CD4-positive, alpha-beta T cell treated with Interleukin-10 for 1 hour (primary cell): Measurements from ENCODE around the gene TLE3.

Experiments
- DNase-seq: peaks from one replicate; pipeline ENCODE4 v3.0.0-alpha.2; 2020

The TLE3 gene

DNA sequence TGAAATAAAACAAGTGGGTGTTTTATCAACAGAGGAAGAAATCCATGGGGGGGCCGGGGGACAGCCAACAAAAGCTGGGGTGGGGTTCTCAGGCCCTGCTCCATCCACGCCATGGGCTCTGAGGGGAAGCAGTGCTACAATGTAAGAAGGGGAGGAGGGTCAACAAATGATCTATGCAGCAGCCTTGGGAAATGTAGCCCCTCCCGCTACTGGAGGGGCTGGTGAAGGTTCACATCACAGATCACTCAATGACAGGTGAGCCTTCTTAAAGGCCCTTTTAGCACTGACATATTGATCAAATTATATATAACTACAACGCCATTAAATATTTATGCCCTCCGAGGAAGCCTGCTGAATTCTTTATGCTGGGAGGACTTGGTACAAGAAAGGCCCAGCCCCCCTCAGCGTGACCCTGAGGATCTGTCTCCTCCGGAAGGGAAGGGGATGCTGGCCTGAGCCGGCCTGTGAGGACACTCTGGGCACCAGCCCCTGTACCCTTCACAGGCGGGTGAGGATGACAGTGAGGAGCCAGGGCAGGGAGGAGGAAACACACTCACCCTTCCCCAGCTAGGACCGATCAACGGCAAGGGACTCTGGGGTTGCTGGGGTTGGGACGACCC, 15.3 kb downstream of the TLE3 start:
- DNase-seq, result no peak

DNA sequence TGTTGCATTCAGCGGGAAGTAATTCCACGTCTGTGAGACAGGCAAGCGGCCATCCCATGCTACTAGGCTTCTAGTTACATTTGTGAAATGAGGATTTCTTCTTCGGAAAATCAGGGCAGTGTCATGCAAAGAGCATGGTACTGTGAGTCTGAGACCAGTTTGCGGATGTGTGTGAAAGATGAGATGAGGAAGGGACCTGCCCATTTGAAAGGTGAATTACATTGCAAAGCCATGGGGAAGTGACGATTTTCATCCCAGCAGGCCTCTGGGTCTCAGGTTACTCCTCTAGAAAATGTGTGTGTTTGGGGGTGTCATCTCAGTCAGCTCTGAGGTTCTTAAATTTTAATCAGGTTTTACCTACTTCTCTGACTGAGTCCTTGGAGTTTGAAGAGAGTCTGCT, 16.1 kb downstream of the TLE3 start:
- no peak for DNase-seq

DNA sequence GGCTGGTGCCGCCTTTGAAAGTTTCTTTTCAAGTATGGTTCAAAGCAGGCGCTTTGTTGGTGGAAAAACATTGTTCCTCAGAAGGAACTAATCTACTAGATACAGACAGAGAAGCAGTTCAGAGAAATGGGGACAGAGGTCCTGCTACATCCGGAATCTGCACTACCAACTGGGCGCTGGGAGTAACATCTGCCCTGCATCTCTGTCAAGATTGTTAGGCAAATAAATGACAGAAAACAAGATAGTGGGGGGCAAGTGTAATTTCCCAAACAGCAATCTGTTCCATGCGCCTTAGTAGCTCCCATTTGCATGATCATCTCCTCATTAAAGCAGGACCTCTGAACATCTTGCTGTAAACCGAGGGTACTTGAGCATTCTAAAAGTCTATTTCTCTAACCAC, 17.4 kb downstream of the TLE3 start:
- DNase-seq, result no peak

DNA sequence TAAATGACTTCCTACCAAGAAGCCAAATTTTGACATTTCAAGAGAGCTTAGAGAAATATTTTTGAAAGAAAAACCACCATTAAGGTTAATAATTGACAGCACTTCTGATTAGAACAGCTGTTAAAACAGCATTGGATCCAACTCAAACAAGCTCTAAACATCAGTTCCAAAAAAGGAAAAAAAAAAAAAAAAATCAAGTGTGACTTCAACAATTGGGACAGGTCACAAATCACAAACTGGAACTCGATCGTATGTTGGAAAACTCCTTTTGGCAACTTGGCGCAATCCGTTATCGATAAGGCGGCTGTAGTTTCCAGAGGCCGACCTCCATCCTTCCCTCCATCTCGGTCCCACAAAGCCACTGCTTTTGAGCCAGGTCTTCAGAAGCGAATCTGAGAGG, 17.8 kb downstream of the TLE3 start:
- DNase-seq, result no peak

DNA sequence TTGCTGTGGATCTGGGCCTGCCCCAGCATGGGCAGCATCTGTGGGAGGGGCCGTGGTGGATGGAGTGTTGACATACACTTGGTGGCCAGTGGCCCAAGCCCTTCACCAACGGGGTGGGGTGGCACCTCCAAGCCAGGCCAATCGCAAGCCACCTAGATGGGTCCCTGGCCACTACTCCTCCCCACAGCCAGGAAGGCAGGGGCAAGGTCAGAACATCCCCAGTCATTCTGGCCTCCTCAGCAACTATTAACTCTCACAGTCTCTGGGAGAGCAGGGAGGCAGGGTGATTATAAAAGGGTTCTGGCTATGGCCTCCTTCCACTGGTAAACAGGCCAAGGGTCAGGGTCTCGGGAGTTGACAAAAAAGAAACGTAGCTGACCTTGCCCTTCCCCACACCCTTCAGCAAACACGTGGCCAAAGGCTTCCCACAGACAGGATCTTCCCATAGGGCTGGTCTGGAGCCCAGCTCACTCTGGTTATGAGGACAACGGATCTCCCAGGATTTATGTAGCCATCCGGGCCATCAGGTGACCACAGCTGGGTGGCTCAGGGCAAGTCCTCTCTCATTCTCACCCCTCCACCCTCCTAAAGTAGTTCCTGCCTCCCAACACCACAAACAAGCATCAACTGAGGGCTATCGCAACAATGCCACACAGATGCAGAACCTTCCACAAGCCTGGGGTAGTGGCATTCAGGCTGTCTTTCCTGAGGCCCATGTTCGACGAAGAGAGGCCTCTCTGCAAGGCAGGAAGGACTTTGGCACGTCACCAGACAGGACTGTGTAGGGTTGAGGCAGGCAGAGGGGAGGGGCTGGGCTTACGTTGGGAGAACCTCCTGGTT, 18.9 kb downstream of the TLE3 start:
- DNase-seq, result no peak

DNA sequence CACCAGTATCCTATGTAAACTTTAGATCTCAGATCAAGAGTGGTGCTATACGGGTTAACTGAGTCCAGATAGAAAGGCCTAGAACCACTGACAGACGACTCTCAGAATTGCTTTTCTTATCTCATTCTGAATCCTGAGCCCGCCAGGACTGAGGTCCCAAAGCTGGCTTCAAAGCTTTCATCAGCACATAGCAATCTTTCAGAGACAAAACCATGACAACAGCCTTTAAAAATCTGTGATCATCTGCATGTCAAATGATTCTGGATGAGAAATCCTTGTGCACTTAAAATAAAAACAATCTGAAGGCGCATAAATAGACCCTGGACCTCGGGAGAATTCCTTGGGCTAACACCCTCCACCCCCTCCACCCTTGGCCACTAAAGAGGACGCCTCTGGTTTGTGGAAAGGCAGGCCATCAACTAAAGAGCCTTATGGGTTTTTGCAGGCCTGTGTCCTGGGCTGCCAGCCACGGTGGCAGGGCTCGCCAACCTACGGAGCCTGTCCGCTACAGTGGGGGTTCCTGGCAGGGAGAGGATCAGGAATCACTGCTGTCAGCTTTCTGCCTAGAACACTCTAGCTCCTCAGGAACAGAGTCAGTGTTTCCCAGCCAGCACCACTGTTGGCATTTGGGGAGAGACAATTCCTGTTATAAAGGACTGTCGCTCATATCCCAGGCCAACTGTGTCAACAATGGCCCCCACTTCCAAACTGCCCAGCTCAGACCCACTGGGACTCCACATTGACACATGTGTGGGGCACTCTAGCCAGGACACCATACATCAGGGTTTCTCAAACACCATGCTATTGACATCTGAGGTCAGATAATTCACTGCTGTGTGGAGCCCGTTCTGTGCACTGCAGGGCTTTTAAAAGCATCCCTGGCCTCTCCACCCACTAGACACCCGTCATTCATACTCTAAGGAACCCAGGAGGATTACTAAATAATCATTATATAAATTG, 20.2 kb downstream of the TLE3 start:
- DNase-seq, result no peak

DNA sequence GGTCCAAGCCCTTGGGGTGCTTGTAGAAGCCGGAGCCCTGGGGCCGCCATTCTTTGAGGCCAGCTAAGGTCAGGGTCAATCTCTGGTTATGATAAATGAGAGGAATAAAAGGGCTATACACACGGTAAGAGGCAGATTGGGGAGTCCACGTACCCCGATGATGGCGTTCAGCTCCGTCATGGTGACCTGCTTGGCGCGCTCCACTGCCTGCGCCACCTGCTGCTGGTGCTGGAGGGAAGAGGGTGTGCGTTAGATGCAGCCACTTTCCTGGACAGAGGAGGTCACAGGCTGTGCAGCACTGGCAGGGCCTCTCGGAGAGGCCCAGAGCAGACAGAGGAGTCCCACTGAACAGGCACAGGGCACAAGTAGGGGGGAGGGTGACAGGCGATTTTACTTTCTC, 23.3 kb downstream of the TLE3 start:
- DNase-seq, result no peak

DNA sequence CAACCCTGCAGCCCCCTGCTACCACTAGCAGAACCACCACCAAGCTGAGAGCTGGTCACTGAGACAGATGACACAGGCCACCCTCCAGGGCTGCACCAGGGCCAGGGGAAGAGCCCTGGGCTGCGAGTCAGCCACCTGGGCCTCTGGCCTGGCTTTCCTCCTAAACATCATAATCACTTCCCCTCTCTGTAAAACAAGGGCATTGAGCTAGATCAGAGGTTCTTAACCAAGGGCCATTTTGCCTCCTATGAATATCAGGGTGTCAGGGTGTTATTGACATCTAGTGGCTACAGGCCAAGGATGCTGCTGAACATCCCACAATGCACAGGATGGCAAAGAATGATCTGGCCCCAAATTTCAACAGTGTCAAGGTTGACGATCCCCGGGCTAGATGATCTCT, 25.2 kb downstream of the TLE3 start:
- no peak for DNase-seq

DNA sequence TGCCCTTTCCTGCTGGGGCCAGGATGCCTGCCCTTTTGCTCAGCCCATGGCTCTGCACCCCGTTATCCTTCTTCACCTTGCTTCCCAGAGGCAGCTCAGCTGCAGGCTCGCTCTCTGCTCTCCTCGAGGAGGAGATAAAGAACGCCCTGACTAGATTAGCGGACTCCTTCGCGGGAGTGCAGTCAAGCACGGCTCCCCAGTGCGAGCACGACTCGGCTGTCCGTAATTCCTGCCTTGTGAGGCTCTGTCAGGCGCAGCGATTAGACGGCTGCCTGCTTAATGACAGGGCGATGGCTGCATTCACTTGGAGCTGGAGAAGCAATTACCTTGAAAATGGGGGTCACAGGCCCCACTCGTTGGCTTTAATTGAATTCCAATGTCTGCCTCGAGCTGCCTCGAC, 25.9 kb downstream of the TLE3 start:
- DNase-seq, result no peak

DNA sequence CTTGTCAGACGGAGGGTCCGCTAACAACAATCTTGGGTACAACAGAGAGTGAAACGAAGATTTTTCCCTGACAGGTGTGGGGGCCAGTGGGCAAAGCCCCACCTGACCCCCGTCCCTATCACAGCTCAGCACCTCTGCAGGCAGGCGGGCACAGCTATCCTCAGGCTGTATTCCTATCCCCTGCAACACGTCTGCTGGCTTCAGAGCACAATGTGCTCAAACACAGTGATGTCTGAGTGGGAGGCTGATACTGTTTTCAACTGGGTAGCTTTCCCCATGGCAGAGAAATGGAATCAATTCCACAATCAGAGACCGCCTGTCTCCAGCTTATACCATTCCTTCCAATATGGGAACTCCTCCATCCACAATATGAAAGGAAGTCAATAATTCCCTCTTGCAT, 28.0 kb downstream of the TLE3 start:
- no peak for DNase-seq

DNA sequence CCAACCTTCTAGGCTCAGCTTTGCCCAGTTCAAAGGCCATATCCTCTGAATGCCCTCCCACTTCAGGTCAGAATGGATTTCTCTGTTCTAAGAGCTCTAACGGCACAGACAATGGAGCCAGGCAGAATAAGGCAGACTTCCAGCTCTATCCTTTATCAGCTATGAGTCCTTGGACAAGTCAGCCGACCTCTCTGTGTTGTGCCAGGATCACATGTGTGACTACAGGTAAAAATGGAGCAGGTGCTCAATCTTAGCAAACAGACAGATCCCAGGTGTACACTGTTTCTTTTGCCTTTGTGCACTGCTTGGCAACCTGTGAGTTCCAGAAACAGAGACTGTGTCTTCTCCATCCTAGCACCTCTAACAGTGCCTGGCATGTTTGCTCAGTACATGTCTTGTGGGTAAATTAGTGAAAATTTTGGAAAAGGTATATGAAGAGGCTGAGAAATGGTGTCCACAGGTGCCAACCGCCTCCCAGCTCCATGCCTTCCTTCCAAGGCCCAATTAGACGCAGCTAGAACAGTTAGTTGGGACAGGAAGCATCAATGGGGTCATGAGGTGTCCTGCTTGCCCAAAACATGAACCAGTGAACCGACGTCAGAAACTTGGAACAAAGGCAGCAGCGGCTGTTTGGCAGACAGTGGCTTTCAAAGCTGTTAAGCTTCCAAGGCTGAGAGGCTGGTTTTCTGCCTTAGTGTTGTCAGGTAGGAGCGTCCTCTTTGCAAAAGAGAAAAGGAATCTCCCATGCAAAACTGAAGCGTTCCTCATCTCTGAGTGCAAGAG, 28.7 kb downstream of the TLE3 start:
- DNase-seq, result no peak

DNA sequence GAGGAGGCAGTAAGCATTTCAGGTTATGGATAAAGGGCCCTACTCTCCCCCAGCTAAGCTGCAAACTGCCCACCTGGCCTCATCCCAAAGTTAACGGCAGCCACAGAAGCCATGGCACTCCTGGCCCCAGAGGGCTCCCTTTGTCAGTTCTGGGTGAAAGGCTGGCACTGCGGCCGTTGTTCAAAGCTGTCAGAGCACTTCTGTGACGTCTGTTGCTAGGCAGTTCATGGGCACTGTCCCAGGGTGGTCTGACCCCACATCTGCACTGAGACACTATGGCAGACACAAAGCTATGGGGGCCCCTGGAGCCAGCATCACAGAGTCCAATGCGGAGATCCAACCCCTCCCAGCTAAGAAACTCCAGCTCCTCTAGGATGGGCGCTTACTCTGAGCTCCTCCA, 30.0 kb downstream of the TLE3 start:
- DNase-seq, result no peak

DNA sequence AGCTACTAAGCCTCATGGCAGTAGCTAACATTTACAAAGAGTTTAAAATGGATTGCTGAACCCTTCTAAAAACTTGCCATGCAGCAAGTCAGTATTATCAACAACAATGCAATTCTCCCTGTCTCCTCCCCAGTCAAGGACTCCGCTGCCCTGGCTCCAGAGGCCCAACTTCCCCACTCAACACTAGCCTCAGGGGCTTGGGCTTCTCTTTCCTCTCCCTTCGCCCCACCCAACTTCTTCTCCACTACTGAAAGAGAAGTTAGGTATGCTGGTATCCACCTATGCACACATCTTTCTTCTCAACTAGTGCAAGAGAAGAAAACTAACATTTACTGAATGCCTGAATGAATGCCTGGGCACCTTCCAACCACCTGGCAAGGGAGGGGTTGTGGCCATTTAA, 30.7 kb downstream of the TLE3 start:
- DNase-seq, result no peak

DNA sequence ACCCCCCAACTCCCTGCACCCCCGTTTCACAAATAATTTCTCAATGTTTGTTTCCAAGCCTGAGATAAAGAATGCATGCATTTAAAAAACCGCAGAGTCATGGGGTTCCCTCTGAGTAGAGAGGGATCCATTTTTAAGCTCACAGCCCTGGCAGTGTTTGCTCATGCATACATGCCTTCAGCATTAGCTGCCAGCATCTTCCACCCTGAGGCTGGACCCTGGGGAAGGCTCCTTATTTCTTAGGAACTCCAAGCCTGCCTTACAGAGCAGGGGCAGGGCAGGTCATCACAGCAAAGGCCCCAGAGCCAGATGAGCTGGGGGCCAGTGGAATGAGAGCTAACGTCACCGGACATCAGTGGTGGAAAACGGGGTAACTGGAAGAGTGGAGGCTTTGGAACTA, 31.3 kb downstream of the TLE3 start:
- DNase-seq, result no peak

DNA sequence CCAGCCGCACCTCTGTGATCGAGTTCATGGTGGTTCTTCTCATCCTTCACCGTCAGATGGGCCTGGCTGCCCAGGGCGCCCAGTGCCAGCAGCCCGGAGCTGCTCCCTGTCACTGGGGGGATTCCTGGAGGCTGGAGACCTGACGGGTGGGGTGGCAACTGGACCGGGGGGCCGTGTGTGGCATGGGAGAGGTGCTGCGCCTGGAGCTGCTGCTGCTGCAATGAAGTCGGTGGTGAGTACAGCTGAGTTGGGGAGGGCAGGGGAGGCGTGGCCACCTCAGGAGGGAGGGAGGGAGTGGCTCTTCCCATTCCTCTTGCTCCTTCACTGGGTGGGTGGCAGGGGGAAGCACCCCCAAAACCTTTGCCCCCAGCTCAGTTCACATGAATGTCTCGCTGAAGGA, 31.7 kb downstream of the TLE3 start:
- DNase-seq, result no peak

DNA sequence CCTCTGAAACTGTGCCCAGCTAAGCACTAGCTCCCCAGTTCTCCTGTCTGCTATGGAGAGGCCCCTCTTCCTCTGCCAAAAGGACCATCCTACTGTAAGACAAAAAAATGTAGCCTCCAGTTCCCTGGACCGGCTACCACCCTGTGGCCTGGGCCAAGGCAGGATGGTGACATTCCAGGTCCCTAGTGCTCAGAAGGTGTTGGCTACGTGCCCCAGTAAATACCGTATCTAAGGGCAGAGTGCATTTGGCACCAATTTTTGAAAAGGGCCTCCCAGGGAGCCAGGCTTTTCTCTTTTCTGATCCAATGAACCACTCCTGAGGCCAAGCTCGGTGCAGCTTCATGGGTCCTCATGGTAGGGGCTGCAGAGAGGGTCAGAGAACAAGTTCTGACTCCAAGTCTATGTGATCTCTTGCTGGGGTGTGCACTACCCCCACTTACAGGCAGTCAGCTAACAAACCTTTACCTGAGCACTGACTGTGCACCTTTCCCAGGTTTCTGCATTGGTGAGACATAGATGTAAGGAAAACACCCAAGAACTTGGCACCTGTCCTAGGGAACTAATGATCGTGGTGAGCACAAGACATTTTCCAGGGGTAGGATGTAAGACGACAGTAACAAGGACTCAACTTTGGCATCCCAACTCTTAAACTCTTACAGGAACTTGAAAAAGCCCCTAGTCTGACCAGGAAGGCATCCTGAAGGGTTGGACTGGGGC, 32.6 kb downstream of the TLE3 start:
- no peak for DNase-seq

DNA sequence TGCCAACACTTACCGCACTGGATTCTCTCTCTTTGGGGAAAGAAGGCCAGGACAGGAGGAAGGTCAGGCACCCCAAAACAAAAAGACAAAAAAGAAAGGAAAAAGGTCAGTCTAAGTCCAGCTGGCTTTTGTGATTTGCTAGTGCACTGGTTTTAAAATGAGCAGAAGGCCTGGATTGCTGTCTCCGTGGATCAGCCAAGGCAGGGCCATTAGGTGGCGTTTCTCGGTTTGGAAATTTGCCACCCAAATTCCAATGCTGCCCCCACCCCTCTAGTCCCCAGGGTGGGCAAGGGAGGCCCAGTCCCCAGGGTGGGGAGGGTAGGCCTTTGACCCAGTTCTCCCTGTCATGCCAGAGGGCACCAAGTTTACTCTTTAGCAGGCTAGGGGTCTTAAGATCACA, 33.3 kb downstream of the TLE3 start:
- DNase-seq, result no peak

DNA sequence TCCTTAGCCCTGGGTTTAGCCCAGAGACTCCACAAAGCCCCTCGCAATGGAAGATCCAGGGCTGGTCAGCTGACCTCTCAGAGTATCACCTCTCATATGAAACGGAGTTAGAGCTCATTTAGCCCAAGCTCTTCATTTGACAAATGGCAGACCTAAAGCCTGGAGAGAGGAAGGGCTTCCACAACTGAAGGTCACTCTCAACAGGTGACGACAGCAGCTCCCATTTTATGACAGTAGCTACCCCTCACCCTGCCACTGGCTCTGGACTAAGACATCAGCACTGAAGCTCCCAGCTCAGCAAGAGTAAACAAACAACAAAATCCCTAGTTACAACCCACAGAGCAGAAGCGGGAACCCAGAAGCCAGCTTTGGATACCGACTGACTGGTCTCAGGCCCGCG, 33.7 kb downstream of the TLE3 start:
- DNase-seq, result no peak

DNA sequence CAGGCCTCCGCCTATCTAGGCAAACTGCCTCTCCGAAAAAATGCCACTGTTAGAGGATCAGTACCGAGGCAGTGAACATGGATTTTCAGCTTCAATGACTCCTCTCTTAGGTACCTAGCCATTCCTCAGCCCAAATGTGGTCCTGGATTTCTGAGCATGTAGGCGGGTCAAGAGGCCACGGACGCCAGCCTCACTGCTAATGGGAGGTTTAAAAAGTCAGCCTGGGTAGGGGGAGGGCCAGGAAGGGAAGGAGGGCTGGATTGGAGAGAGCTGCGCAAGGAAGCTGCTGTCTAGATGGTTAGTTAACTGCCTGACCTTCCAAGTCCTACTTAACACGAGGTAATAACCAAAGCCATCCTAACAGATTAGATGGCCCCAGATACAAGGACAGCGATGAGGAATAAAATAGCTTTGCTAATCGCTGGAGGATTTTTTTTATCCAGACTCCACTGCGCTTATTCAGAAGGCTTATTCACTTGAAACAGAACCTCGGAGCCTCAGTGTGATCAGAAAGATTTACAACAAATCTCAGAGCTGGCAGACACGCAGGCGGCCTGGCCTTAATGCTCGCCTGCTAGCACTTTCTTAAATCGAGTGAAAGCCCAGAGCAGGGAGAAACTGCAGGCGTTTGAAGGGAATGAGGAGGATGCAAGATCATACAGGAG, 34.3 kb downstream of the TLE3 start:
- DNase-seq, result no peak

DNA sequence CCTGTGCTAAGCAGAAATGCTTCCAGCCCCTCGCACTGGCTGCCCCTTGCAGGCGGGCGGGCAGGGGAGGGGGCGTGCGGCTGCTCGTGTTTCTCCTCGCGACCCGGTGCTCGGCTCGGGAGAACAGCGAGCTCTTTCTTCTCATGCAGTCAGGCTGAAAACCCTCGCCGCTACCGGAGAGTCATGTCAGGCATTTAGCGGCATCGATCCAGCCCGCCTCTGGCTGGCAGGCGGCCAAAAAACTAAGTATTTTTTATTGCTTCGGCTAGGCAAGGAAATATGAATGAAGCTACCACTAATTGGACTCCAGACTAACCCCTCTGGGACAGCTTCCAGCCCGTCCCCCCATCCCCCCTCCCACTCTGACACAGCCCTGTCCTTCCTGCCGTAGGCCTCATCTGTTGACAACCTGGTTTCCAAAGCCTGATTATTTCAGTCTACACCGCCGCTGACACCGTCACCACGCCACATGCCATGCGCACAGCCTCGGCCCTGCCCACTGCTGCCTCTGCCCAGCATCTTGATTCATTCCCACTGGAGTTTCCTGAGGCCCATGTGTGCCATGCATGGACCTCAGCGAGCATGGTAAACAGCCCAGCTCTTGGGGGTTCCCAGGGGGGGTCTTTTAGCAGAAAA, 35.3 kb downstream of the TLE3 start:
- no peak for DNase-seq

DNA sequence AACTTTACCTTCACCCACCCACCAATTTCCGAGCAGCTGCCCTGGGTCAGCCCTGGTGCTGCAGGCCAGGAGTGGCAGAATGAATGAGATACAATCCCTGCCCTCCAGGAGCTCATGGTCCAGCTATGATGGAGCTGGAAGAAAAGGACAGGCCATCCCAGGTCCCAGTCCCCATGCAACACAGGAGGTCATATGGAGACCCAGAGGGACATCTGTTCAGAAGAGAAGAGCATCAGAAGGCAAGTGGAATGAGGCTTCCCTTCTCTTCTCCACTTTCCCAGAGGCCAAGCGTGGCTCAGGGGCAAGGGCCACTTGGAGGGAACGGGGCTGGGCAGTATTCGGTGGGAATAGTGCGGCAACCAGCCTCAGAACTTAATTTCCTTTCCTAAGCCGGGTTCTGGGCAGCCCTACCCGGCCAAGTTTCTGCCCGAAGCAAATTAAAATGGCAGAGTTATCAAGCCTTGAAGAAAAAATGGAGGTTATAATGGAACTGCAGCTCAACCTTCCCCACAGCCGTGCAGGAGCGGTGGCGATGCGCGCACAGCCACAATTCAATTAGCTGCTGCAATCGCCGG, 35.9 kb downstream of the TLE3 start:
- no peak for DNase-seq
